Astrocyte (in vitro differentiated cells and primary cell): ENCODE data around the gene TRIM73.
"Not testable (repeated sequence)": the region's sequence is repeated elsewhere in the genome, so short reads cannot be mapped to it uniquely, and the experiment has no call there.

ENCODE experiments used
- EZH2 ChIP-seq: IDR thresholded peaks from 2 replicates; pipeline ENCODE4 v1.6.1; 2012; ENCODE audit warnings: mild to moderate bottlenecking, low read length, inconsistent platforms; ENCODE audit not compliant: insufficient read depth
- TF ChIP-seq, protein P1 (sequence below): IDR thresholded peaks from 2 replicates; pipeline ENCODE4 v1.5.1; 2011; ENCODE audit warnings: low read depth, mild to moderate bottlenecking, inconsistent platforms, low read length, moderate library complexity; ENCODE audit not compliant: insufficient read depth

GRCh38 chr7:75420152-75420551, 24.7 kb downstream of the TRIM73 start:
- TF ChIP-seq, protein P1, sequence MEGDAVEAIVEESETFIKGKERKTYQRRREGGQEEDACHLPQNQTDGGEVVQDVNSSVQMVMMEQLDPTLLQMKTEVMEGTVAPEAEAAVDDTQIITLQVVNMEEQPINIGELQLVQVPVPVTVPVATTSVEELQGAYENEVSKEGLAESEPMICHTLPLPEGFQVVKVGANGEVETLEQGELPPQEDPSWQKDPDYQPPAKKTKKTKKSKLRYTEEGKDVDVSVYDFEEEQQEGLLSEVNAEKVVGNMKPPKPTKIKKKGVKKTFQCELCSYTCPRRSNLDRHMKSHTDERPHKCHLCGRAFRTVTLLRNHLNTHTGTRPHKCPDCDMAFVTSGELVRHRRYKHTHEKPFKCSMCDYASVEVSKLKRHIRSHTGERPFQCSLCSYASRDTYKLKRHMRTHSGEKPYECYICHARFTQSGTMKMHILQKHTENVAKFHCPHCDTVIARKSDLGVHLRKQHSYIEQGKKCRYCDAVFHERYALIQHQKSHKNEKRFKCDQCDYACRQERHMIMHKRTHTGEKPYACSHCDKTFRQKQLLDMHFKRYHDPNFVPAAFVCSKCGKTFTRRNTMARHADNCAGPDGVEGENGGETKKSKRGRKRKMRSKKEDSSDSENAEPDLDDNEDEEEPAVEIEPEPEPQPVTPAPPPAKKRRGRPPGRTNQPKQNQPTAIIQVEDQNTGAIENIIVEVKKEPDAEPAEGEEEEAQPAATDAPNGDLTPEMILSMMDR = not testable (repeated sequence)
- not testable (repeated sequence) for TF ChIP-seq EZH2
